Activated CD8-positive, alpha-beta T cell treated with anti-CD3 and anti-CD28 coated beads for 36 hours (primary cell): Measurements from ENCODE around the gene PIP5K1C. TPM values are rescaled to one million over a fixed set of nuclear protein-coding genes. Genes with fewer than 3 reads are reported as not detected.

ENCODE experiments used
- ATAC-seq: fragments of 200-7000 bp; cut with Tn5 transposase; one replicate; pipeline ENCODE4 v1.10.0; 2021; ENCODE audit warnings: mild to moderate bottlenecking, moderate library complexity
- CTCF ChIA-PET: fragments of 350-600 bp; sonication (Branson Sonifier 250); formaldehyde crosslinking; loops from one replicate; lab custom pipeline; 2021; ENCODE audit warnings: antibody characterized with exemption; lab: Charles Lee
- POLR2A ChIA-PET: fragments of 350-600 bp; sonication (Branson Sonifier 250); formaldehyde crosslinking; loops from one replicate; lab custom pipeline; 2021; ENCODE audit warnings: antibody characterized with exemption; lab: Charles Lee
- DNase-seq: peaks from one replicate; pipeline ENCODE4 v3.0.0-alpha.2; 2020
- H3K27ac Mint-ChIP-seq: one replicate; pipeline ENCODE4 v1.8.0; 2021; ENCODE audit warnings: mild to moderate bottlenecking, mixed read lengths
- H3K27me3 Mint-ChIP-seq: one replicate; pipeline ENCODE4 v1.8.0; 2021; ENCODE audit warnings: mixed read lengths
- H3K36me3 Mint-ChIP-seq: one replicate; pipeline ENCODE4 v1.8.0; 2021; ENCODE audit warnings: low read depth, mixed read lengths
- H3K4me1 Mint-ChIP-seq: one replicate; pipeline ENCODE4 v1.8.0; 2021; ENCODE audit warnings: low read depth, mixed read lengths
- H3K4me3 Mint-ChIP-seq: one replicate; pipeline ENCODE4 v1.8.0; 2021; ENCODE audit warnings: mild to moderate bottlenecking, moderate library complexity, mixed read lengths
- H3K9me3 Mint-ChIP-seq: one replicate; pipeline ENCODE4 v1.8.0; 2021; ENCODE audit warnings: mixed read lengths
- intact Hi-C: fragments of 100-400 bp; cut with micrococcal nuclease; formaldehyde crosslinking; loops from one replicate; pipeline ENCODE4 v1.10.0; 2022
- total RNA-seq, 2 experiments: library from RNA; stranded (reverse); gene quantifications; one replicate each; pipeline ENCODE4 v1.2.3, GENCODE V29; 2021
- TF ChIP-seq, protein P1 (sequence below): fragments of 200-600 bp; IDR thresholded peaks from one replicate; pipeline ENCODE4 v1.8.0; 2022; ENCODE audit warnings: antibody characterized with exemption, mild to moderate bottlenecking

Gene PIP5K1C
- total RNA-seq, 2 experiments from 2014 or later = 20.4 to 22.2 TPM

DNA sequence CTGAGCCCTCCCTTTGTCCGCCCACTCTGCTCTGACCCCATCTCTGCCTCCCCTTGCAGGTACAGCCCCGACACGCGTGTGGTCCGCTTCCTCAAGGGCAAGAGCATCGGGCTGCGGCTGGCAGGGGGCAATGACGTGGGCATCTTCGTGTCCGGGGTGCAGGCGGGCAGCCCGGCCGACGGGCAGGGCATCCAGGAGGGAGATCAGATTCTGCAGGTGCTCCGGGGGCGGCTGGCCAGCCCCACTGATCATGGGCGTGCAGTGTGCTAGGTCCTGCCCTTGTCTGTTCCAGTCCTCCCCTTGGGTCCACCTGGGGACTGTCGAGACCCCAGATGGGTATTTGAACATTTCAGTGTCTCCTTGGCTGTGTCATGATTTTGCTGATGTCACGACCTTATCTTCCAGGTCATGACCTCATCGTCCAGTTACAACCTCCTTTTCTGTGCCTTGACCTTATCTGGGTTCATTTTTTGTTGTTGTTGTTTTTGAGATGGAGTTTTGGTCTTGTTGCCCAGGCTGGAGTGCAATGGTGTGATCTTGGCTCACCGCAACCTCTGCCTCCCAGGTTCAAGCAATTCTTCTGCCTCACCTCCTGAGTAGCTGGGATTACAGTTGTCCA lies 35.9 kb upstream of the PIP5K1C start:
- Mint-ChIP-seq H3K36me3 (no peaks in the 10 kb centered on the region), H3K4me1 (peaks cover 3% of the 10 kb centered on the region), H3K9me3 (no peaks in the 10 kb centered on the region), H3K27ac (no peak overlapping the region), H3K4me3 (no peak overlapping the region), H3K27me3 (no peaks in the 10 kb centered on the region)
- DNase-seq (no peak), ATAC-seq (no peak)
- TF ChIP-seq, protein P1, sequence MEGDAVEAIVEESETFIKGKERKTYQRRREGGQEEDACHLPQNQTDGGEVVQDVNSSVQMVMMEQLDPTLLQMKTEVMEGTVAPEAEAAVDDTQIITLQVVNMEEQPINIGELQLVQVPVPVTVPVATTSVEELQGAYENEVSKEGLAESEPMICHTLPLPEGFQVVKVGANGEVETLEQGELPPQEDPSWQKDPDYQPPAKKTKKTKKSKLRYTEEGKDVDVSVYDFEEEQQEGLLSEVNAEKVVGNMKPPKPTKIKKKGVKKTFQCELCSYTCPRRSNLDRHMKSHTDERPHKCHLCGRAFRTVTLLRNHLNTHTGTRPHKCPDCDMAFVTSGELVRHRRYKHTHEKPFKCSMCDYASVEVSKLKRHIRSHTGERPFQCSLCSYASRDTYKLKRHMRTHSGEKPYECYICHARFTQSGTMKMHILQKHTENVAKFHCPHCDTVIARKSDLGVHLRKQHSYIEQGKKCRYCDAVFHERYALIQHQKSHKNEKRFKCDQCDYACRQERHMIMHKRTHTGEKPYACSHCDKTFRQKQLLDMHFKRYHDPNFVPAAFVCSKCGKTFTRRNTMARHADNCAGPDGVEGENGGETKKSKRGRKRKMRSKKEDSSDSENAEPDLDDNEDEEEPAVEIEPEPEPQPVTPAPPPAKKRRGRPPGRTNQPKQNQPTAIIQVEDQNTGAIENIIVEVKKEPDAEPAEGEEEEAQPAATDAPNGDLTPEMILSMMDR = no peak
- ChIA-PET CTCF (no interaction called here), POLR2A (no interaction called here)
- intact Hi-C loops = no loop called here

DNA sequence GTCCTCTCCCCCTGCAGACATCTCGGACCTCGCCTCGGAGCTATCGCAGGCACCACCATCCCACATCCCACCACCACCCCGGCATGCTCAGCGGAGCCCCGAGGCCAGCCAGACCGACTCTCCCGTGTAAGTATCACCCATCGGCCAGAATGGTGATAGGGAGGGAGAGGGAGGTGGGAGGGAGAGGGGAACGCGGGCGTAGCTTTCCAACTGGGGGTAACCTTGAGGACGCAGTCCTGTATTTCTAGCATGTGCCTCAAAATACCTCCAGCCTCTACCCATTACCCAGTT lies 34.0 kb upstream of the PIP5K1C start:
- POLR2A ChIA-PET = no interaction called here
- TF ChIP-seq, protein P1 = no peak
- no peak for DNase-seq
- Mint-ChIP-seq H3K9me3 (no peaks in the 10 kb centered on the region), H3K4me1 (no peaks in the 10 kb centered on the region), H3K27ac (no peak overlapping the region), H3K36me3 (no peaks in the 10 kb centered on the region), H3K4me3 (no peak overlapping the region), H3K27me3 (no peaks in the 10 kb centered on the region)
- CTCF ChIA-PET = interaction anchor here (0.8 to 1.2 kb wide), 2 partner anchors 12 to 88 kb away, joined by 3 read pairs; no protein-coding TSS in a partner anchor
- no peak for ATAC-seq
- intact Hi-C loops = no loop called here

DNA sequence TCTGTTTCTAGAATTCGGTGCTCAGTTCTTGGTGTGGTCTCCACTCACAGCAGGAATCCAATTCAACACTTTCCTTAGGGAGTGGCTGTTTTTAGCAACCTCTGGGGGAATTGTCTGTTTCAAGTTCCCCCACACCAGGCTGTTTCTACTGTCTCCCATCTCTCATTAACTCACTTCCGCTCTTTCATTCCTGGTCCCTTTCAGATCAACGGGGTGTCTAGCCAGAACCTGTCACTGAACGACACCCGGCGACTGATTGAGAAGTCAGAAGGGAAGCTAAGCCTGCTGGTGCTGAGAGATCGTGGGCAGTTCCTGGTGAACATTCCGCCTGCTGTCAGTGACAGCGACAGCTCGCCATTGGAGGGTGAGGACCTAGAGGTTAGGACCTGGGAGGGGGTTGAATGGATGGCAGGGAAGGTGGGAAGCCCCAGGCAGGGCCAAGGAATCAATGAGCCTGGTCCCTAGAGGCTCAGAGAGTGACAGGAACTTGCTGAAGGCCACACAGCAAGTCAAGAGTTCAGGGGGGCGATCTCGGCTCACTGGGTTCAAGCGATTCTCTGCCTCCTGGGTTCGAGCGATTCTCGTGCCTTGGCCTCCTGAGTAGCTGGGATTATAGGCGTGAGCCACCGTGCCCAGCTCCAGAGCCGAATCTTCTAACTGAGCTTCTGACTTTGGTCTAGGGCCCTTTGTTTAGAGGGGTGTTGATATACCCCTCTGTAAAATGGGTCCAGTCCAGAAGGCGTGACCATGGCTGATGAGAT lies 33.5 kb upstream of the PIP5K1C start:
- no peaks in the 10 kb centered on the region for H3K9me3 Mint-ChIP-seq
- no peaks in the 10 kb centered on the region for H3K27me3 Mint-ChIP-seq
- H3K27ac Mint-ChIP-seq = no peak overlapping the region
- H3K4me3 Mint-ChIP-seq = no peak overlapping the region
- intact Hi-C loops = no loop called here
- DNase-seq = no peak
- H3K36me3 Mint-ChIP-seq = no peaks in the 10 kb centered on the region
- ATAC-seq = no peak
- ChIA-PET CTCF (interaction anchor here (0.8 to 1.2 kb wide), 2 partner anchors 12 to 88 kb away, joined by 3 read pairs; no protein-coding TSS in a partner anchor), POLR2A (no interaction called here)
- H3K4me1 Mint-ChIP-seq = no peaks in the 10 kb centered on the region
- TF ChIP-seq, protein P1 = no peak

DNA sequence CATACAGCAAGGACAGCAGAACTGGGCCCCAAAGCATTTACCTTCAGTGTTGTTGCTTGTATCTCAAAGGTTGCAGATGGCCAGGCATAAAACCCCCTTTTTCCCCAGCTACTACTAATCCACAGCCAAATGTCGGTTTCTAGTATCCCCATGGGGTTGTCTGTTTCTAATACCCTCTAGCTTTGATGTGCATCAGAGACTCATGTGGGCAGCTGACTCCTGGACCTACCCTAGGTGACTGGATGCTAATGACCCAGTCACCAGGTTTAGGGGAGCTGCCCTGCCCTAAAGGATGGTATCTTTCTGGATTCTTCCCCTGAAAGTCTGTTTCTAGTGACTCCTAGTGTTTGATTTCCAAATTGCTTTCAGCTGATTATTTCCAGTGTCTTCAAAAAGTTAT lies 31.8 kb upstream of the PIP5K1C start:
- no peaks in the 10 kb centered on the region for H3K4me1 Mint-ChIP-seq
- ChIA-PET CTCF (no interaction called here), POLR2A (interaction anchor here (1.0 kb wide), 1 partner anchor 24 kb away, joined by 3 read pairs; no protein-coding TSS in a partner anchor)
- no peak overlapping the region for H3K27ac Mint-ChIP-seq
- H3K36me3 Mint-ChIP-seq = no peaks in the 10 kb centered on the region
- DNase-seq = no peak
- H3K4me3 Mint-ChIP-seq = no peak overlapping the region
- H3K9me3 Mint-ChIP-seq = no peaks in the 10 kb centered on the region
- TF ChIP-seq, protein P1 = no peak
- H3K27me3 Mint-ChIP-seq = no peaks in the 10 kb centered on the region
- intact Hi-C loops = no loop called here
- ATAC-seq = no peak

DNA sequence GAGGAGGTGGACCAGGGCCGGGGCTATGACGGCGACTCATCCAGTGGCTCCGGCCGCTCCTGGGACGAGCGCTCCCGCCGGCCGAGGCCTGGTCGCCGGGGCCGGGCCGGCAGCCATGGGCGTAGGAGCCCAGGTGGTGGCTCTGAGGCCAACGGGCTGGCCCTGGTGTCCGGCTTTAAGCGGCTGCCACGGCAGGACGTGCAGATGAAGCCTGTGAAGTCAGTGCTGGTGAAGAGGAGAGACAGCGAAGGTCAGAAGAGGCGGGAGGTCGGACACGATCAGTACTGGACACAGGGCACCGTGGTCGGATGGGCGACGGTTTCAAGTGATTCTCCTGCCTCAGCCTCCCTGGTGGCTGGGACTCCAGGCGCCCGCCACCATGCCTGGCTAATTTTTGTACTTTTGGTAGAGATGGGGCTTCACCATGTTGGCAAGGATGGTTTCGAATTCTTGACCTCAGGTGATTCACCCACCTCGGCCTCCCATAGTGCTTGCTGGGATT lies 30.2 kb upstream of the PIP5K1C start:
- H3K4me3 Mint-ChIP-seq = no peak overlapping the region
- intact Hi-C loops = no loop called here
- no peaks in the 10 kb centered on the region for H3K9me3 Mint-ChIP-seq

More for the DNA sequence above, 30.2 kb upstream of the PIP5K1C start:
- H3K36me3 Mint-ChIP-seq = no peaks in the 10 kb centered on the region
- POLR2A ChIA-PET = no interaction called here
- H3K27ac Mint-ChIP-seq = no peak overlapping the region
- CTCF ChIA-PET = no interaction called here
- DNase-seq (no peak), ATAC-seq (no peak)
- no peaks in the 10 kb centered on the region for H3K27me3 Mint-ChIP-seq
- TF ChIP-seq, protein P1 = no peak
- H3K4me1 Mint-ChIP-seq = no peaks in the 10 kb centered on the region
